Osteoblast (primary cell): ENCODE measurements around the gene ZSCAN18. TPM values are rescaled to one million over a fixed set of nuclear protein-coding genes. Genes with fewer than 3 reads are reported as not detected.

Source experiments
- DNase-seq: peaks from one replicate; pipeline ENCODE4 v3.0.0; 2011; ENCODE audit warnings: low spot score, mixed read lengths; ENCODE audit not compliant: insufficient read length; ENCODE audit errors: missing footprints
- H2AFZ ChIP-seq: 2 replicates; pipeline ENCODE4 v1.6.0; 2011; ENCODE audit warnings: mild to moderate bottlenecking, low read length
- H3K27ac ChIP-seq: 2 replicates; pipeline ENCODE4 v1.5.1; 2011; ENCODE audit warnings: mild to moderate bottlenecking, low read depth, low read length, moderate library complexity
- H3K27me3 ChIP-seq: 2 replicates; pipeline ENCODE4 v1.6.0; 2012; ENCODE audit warnings: mild to moderate bottlenecking, control low read depth, inconsistent platforms, low read length, moderate library complexity; ENCODE audit not compliant: insufficient read depth
- H3K36me3 ChIP-seq: 2 replicates; pipeline ENCODE4 v1.5.1; 2011; ENCODE audit warnings: mild to moderate bottlenecking, low read length, control low read depth, moderate library complexity; ENCODE audit not compliant: insufficient read depth
- H3K4me1 ChIP-seq: 2 replicates; pipeline ENCODE4 v1.5.1; 2011; ENCODE audit warnings: mild to moderate bottlenecking, low read length, control low read depth, moderate library complexity; ENCODE audit not compliant: insufficient read depth
- H3K4me2 ChIP-seq: 2 replicates; pipeline ENCODE4 v1.6.0; 2011; ENCODE audit warnings: mild to moderate bottlenecking, low read length; ENCODE audit not compliant: insufficient read depth
- H3K4me3 ChIP-seq: fragments of 200-600 bp; sonication (generic); 3 replicates; pipeline ENCODE4 v1.5.1; 2012; ENCODE audit warnings: mild to moderate bottlenecking, low read length, inconsistent platforms; ENCODE audit not compliant: insufficient read depth
- H3K79me2 ChIP-seq: 2 replicates; pipeline ENCODE4 v1.6.0; 2012; ENCODE audit warnings: mild to moderate bottlenecking, low read length, control low read depth, inconsistent platforms; ENCODE audit not compliant: insufficient read depth
- H3K9me3 ChIP-seq: 2 replicates; pipeline ENCODE4 v1.5.1; 2011; ENCODE audit warnings: low read depth, low read length, control low read depth
- H4K20me1 ChIP-seq: 2 replicates; pipeline ENCODE4 v1.6.0; 2012; ENCODE audit warnings: mild to moderate bottlenecking, low read length, control low read depth; ENCODE audit not compliant: insufficient read depth
- total RNA-seq: library from RNA; depleted of rRNA; stranded (reverse); fragments of >200 nt; gene quantifications from 2 replicates; pipeline ENCODE4 v1.2.3, GENCODE V29; 2012
- TF ChIP-seq, protein P1 (sequence below): IDR thresholded peaks from 2 replicates; pipeline ENCODE4 v1.5.1; 2011; ENCODE audit warnings: mild to moderate bottlenecking, low read depth, low read length, moderate library complexity; ENCODE audit errors: extremely low read depth

Gene ZSCAN18
- total RNA-seq, 1 donor, result 60.4 TPM

DNA sequence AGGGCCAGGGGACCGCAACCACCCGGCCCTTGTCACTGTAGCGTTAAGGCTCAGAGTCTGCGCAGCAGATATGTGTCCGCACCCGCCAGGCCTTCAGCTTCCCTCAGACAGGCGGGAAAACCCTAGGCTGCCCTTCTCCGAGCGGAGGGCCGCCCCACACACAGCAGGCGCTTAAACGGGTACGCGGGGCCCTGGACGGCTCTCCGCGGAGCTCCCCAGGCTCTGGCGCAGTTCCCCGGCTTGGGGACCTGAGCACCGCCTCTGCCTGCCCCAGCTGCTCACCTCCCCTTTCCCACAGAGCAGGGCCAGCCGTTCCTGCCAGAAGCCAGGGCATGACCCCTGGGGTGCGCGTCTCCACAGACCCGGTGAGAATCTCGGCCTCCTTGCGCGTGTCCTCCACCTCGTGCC is 38.4 kb downstream of the ZSCAN18 start:
- Histone ChIP-seq H3K9me3 (peaks cover 8% of the 10 kb centered on the region), H3K36me3 (peaks cover 7% of the 10 kb centered on the region), H3K79me2 (no peaks in the 10 kb centered on the region), H4K20me1 (no peaks in the 10 kb centered on the region), H3K27me3 (no peaks in the 10 kb centered on the region), H2AFZ (peak overlapping the region; percentile 92), H3K27ac (peak overlapping the region; percentile 56), H3K4me1 (peaks cover 3% of the 10 kb centered on the region), H3K4me3 (peak overlapping the region; percentile 77), H3K4me2 (peak overlapping the region; percentile 82)
- DNase-seq, result no peak
- TF ChIP-seq, protein P1, sequence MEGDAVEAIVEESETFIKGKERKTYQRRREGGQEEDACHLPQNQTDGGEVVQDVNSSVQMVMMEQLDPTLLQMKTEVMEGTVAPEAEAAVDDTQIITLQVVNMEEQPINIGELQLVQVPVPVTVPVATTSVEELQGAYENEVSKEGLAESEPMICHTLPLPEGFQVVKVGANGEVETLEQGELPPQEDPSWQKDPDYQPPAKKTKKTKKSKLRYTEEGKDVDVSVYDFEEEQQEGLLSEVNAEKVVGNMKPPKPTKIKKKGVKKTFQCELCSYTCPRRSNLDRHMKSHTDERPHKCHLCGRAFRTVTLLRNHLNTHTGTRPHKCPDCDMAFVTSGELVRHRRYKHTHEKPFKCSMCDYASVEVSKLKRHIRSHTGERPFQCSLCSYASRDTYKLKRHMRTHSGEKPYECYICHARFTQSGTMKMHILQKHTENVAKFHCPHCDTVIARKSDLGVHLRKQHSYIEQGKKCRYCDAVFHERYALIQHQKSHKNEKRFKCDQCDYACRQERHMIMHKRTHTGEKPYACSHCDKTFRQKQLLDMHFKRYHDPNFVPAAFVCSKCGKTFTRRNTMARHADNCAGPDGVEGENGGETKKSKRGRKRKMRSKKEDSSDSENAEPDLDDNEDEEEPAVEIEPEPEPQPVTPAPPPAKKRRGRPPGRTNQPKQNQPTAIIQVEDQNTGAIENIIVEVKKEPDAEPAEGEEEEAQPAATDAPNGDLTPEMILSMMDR, result no peak

DNA sequence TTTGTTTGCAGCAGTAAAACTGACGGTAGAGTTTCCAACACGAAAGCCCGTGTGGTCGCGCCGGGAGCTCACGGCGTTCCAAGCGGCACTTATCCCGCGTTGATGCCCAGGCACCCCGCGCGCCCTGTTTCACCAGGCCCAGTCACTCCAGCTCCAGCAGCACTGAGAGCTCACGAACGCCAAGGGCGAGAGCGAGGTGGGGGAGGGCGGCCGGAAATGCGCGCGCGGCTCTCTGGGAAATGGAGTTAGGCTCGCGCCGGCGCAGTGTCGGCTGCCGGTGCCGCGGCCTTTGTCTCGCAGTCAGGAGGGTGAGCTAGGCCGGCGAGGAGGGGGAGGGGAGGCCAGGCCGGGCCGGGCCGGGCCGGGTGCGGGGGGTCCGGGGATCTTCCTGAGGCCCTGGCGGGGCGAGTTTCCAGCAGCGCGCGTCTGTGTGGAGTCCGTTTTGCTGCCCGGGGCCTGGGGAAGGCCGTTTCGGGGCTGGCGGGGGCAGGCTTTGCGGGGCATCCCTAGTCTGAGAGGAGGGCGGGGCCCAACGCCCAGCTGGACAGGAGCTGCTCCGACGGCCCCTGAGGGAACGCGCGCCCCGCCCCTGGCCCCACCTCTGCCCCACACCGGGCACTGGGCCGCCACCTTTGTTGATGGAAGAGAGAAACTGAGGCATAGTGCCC is 38.9 kb downstream of the ZSCAN18 start, which contains the start of gene ZNF135:
TSS of gene ZNF135 (plus strand) at position 280 of the 668 bp plus-strand sequence. CDS start 721 bp downstream, outside the sequence.
- H3K36me3 ChIP-seq, result peaks cover 5% of the 10 kb centered on the region
- H3K27me3 ChIP-seq, result no peaks in the 10 kb centered on the region
- H2AFZ ChIP-seq, result peak within 1 kb of the TSS; percentile 97
- H3K4me1 ChIP-seq, result peaks cover 6% of the 10 kb centered on the region
- peaks cover 8% of the 10 kb centered on the region for H3K9me3 ChIP-seq
- peak; percentile 100 for DNase-seq
- TF ChIP-seq, protein P1, result no peak
- peak within 1 kb of the TSS; percentile 82 for H3K4me2 ChIP-seq
- no peaks in the 10 kb centered on the region for H3K79me2 ChIP-seq
- H4K20me1 ChIP-seq, result no peaks in the 10 kb centered on the region
- H3K4me3 ChIP-seq, result peak within 1 kb of the TSS; percentile 77
- peak within 1 kb of the TSS; percentile 56 for H3K27ac ChIP-seq

DNA sequence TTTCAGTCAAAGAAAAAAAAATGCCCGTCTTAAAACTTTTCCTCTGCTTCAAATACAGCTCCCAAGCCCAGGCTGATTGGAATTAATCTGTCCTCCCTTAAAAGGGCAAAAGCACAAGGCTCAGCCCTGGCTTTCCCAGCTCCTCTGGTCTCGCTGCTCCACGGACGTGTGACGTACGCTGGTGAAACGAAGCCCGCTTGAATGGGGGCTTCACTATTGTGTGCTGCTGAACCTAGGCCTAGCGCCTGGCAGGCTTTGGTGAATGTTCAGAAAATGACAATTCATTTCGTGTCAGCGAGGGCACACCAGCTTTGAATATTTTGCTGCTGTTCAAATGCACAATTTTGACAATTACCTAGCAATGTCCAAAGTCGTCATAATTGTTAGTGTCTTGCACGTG is 39.6 kb downstream of the ZSCAN18 start:
- Histone ChIP-seq H3K27ac (peak overlapping the region; percentile 56), H3K9me3 (peaks cover 3% of the 10 kb centered on the region), H3K36me3 (peaks cover 4% of the 10 kb centered on the region), H3K4me1 (peaks cover 6% of the 10 kb centered on the region), H3K27me3 (no peaks in the 10 kb centered on the region), H2AFZ (peak overlapping the region; percentile 97), H3K79me2 (no peaks in the 10 kb centered on the region), H4K20me1 (no peaks in the 10 kb centered on the region), H3K4me3 (peak overlapping the region; percentile 77), H3K4me2 (peak overlapping the region; percentile 82)
- TF ChIP-seq, protein P1, result no peak
- peak; percentile 50 for DNase-seq

DNA sequence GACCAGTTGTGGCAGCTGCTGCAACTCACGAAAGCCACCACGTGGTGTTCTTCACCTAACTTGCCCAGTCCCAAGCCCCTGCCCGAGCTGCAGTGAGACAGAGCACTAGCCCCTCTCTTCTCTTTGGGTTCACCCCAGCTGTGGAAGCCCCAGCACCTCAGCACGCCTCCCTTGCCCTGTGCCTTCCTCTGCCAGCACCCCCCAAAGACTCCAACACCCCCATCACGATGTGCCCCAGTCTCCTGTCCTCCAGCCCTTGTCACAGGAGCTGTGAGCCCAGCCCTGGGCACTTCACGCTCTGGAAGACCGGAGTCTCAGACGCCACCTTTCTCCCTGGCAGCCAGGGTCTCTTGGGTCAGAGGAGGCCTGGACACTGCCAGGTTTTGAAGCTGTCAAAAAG is 41.2 kb downstream of the ZSCAN18 start:
- Histone ChIP-seq H3K36me3 (no peaks in the 10 kb centered on the region), H3K9me3 (no peaks in the 10 kb centered on the region), H3K4me1 (peaks cover 6% of the 10 kb centered on the region), H3K27me3 (no peaks in the 10 kb centered on the region), H2AFZ (no peak overlapping the region), H4K20me1 (no peaks in the 10 kb centered on the region), H3K79me2 (no peaks in the 10 kb centered on the region), H3K4me3 (no peak overlapping the region), H3K27ac (no peak overlapping the region), H3K4me2 (no peak overlapping the region)
- DNase-seq, result peak; percentile 65
- TF ChIP-seq, protein P1, result no peak
